NCI-H82 (cell line): ENCODE data around the gene ELK3.
"Not testable (repeated sequence)": the region's sequence is repeated elsewhere in the genome, so short reads cannot be mapped to it uniquely, and the experiment has no call there.

Experiments
- DNase-seq: peaks from one replicate; lab custom pipeline; 2025; lab: John Stamatoyannopoulos, UW

Gene ELK3

GRCh38 chr12:96310067-96310466 lies 115.9 kb downstream of the ELK3 start:
- DNase-seq = no peak

- no peak for DNase-seq
Measured at GRCh38 chr12:96311191-96311590, 117.0 kb downstream of the ELK3 start.

- DNase-seq = no peak
Measured at GRCh38 chr12:96313606-96314005, 119.4 kb downstream of the ELK3 start.

- DNase-seq = no peak
Measured at GRCh38 chr12:96314723-96315122, 120.5 kb downstream of the ELK3 start.

GRCh38 chr12:96315741-96316481 lies 121.7 kb downstream of the ELK3 start:
- peak; percentile 24 for DNase-seq

GRCh38 chr12:96317801-96318200 lies 123.6 kb downstream of the ELK3 start:
- not testable (repeated sequence) for DNase-seq
